Measurements from ENCODE around the gene SLU7.

The SLU7 gene

GRCh38 chr5:160399402-160400353, 19.2 kb downstream of the SLU7 start, which contains the start of gene FAM200C:
Gene FAM200C, minus strand, starts transcription at chr5:160400054. Its CDS starts 4,564 bp downstream, at chr5:160395490.
- peak; percentile 82 for DNase-seq

- no peak for DNase-seq
These were observed 20.1 kb downstream of the SLU7 start for GRCh38 chr5:160398806-160399205.

- no peak for DNase-seq
These were observed 21.4 kb downstream of the SLU7 start for GRCh38 chr5:160397492-160397891.

- no peak for DNase-seq
These were observed 23.8 kb downstream of the SLU7 start for GRCh38 chr5:160395111-160395510.

- DNase-seq: no peak
These were observed 27.8 kb downstream of the SLU7 start for GRCh38 chr5:160390787-160391696.

- DNase-seq: no peak
These were observed 31.4 kb downstream of the SLU7 start for GRCh38 chr5:160387445-160387844.

GRCh38 chr5:160385496-160385895, 33.4 kb downstream of the SLU7 start:
- DNase-seq: no peak

- no peak for DNase-seq
These were observed 34.2 kb downstream of the SLU7 start for GRCh38 chr5:160384681-160385080.

- no peak for DNase-seq
These were observed 36.5 kb downstream of the SLU7 start for GRCh38 chr5:160382346-160382745.

GRCh38 chr5:160380041-160380440, 38.8 kb downstream of the SLU7 start:
- no peak for DNase-seq

- no peak for DNase-seq
These were observed 39.4 kb downstream of the SLU7 start for GRCh38 chr5:160379511-160379910.

- no peak for DNase-seq
These were observed 40.6 kb downstream of the SLU7 start for GRCh38 chr5:160378330-160378729.

GRCh38 chr5:160377651-160378050, 41.2 kb downstream of the SLU7 start:
- DNase-seq: no peak

GRCh38 chr5:160376416-160376815, 42.5 kb downstream of the SLU7 start:
- no peak for DNase-seq

GRCh38 chr5:160375701-160376100, 43.2 kb downstream of the SLU7 start:
- DNase-seq: no peak

GRCh38 chr5:160375166-160375565, 43.7 kb downstream of the SLU7 start:
- no peak for DNase-seq

GRCh38 chr5:160371294-160371693, 47.6 kb downstream of the SLU7 start:
- DNase-seq: no peak

GRCh38 chr5:160370713-160371034, 48.2 kb downstream of the SLU7 start:
- DNase-seq: no peak

- DNase-seq: peak; percentile 10
These were observed 48.7 kb downstream of the SLU7 start, which contains the start of gene C1QTNF2 for GRCh38 chr5:160369990-160370712. Gene C1QTNF2, minus strand, starts transcription at chr5:160370626. Its CDS starts 15,615 bp downstream, at chr5:160355011.

GRCh38 chr5:160367885-160368284, 51.0 kb downstream of the SLU7 start:
- DNase-seq: no peak

- no peak for DNase-seq
These were observed 51.6 kb downstream of the SLU7 start for GRCh38 chr5:160367261-160367660.

GRCh38 chr5:160366230-160366629, 52.7 kb downstream of the SLU7 start:
- no peak for DNase-seq

All from T1000 (cell line).